GM12872 (cell line): ENCODE data around the gene GFRA3.

Source experiments
- CTCF ChIP-seq: IDR thresholded peaks from 3 replicates; pipeline ENCODE4 v1.5.1; 2011; ENCODE audit warnings: low read depth, mild to moderate bottlenecking, low read length, moderate library complexity; ENCODE audit not compliant: insufficient read depth

Gene GFRA3

GRCh38 chr5:138274189-138274853, at the start of gene GFRA3:
GFRA3 (minus strand) TSS chr5:138274621; CDS start chr5:138274424, 197 bp downstream.
- TF ChIP-seq CTCF, result no peak

- no peak for TF ChIP-seq CTCF
Measured at GRCh38 chr5:138316355-138316754, 41.9 kb upstream of the GFRA3 start.

GRCh38 chr5:138315751-138316278, 41.4 kb upstream of the GFRA3 start:
- no peak for TF ChIP-seq CTCF

- TF ChIP-seq CTCF, result no peak
Measured at GRCh38 chr5:138305797-138306196, 31.4 kb upstream of the GFRA3 start.

GRCh38 chr5:138303372-138303771, 29.0 kb upstream of the GFRA3 start:
- no peak for TF ChIP-seq CTCF

GRCh38 chr5:138289296-138289695, 14.9 kb upstream of the GFRA3 start:
- TF ChIP-seq CTCF, result no peak

GRCh38 chr5:138287246-138287645, 12.8 kb upstream of the GFRA3 start:
- no peak for TF ChIP-seq CTCF
